Sigmoid colon (tissue), 4 donors: ENCODE data around the gene CCDC170.

Source experiments
- EP300 ChIP-seq, 4 donors: sonication (generic); formaldehyde crosslinking; IDR thresholded peaks; one replicate each; pipeline ENCODE4 v1.6.1; 2017; ENCODE audit warnings: antibody characterized with exemption in 4 of 4
- POLR2A ChIP-seq, 2 donors: fragments of 450-650 bp; IDR thresholded peaks; one replicate each; pipeline ENCODE4 v1.6.1; 2016; ENCODE audit warnings: antibody characterized with exemption in 2 of 2, mild to moderate bottlenecking in 2 of 2, moderate library complexity in 2 of 2
- TF ChIP-seq, protein P1 (sequence below), 4 experiments: fragments of 450-650 bp in 3 of 4; fragments of 200-600 bp in 1 of 4; IDR thresholded peaks; one replicate each; pipeline ENCODE4 v1.5.1; 2016 to 2019; ENCODE audit warnings: antibody characterized with exemption in 4 of 4, mild to moderate bottlenecking in 3 of 4, moderate library complexity in 2 of 4

DNA sequence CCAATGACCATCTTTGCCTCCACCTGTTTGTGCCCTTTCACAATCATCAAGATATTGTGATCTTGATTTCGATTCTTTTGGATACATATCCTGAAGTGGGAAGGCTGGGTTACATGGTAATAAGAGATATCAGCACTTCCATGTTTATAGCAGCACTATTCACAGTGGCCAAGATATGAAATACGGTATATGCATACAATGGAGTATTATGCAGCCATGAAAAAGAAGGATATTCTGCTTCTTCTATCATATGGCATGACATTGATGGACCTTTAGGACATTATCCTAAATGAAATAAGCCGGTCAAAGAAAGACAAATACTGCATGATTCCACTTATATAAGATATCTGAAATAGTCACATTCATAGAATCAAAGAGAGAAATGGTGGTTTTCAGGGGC lies 144.0 kb downstream of the CCDC170 start:
- TF ChIP-seq, protein P1, sequence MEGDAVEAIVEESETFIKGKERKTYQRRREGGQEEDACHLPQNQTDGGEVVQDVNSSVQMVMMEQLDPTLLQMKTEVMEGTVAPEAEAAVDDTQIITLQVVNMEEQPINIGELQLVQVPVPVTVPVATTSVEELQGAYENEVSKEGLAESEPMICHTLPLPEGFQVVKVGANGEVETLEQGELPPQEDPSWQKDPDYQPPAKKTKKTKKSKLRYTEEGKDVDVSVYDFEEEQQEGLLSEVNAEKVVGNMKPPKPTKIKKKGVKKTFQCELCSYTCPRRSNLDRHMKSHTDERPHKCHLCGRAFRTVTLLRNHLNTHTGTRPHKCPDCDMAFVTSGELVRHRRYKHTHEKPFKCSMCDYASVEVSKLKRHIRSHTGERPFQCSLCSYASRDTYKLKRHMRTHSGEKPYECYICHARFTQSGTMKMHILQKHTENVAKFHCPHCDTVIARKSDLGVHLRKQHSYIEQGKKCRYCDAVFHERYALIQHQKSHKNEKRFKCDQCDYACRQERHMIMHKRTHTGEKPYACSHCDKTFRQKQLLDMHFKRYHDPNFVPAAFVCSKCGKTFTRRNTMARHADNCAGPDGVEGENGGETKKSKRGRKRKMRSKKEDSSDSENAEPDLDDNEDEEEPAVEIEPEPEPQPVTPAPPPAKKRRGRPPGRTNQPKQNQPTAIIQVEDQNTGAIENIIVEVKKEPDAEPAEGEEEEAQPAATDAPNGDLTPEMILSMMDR (IDR thresholded peaks at IDR 0.05): no peak
- no peak for TF ChIP-seq EP300 (IDR thresholded peaks at IDR 0.05)
- no peak for TF ChIP-seq POLR2A (IDR thresholded peaks at IDR 0.05)
